ENCODE data around the gene SDHA.
"Not testable (repeated sequence)": the region's sequence is repeated elsewhere in the genome, so short reads cannot be mapped to it uniquely, and the experiment has no call there.

SDHA gene

DNA sequence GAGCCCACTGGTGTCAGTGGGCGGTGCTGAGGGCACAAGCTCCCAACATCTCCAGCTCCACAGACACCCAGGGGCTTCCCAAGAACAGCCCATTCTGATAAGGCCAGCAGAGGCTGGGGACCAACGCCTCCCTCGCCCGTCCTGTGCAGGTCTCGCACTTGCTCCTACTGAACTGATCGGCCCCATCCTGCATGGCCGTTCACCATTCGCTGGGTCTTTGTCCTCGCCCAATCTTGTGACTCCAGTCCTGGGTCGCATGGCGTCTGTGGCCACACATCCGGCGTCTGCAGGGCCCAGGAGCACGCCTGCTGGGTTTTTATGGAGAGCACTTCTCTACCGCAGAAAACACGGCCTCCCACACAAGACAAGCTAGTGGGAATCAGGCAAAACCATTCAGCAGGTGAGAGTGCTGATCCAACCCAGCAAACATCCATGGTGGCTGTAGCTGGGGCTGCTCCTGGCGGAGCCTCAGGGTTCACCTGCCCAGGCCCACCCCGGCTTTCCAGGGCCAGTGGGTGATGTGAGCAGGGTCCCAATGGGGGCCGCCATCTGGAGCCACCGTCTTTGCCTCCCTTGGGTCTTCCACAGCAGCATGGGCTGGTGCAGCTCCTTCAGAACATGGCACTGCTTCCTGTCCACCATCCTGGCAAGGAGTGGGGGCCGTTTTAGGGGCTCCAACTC is 19.5 kb upstream of the SDHA start:
- DNase-seq (ENCODE audit: low read depth in 2 of 2) = no peak

DNA sequence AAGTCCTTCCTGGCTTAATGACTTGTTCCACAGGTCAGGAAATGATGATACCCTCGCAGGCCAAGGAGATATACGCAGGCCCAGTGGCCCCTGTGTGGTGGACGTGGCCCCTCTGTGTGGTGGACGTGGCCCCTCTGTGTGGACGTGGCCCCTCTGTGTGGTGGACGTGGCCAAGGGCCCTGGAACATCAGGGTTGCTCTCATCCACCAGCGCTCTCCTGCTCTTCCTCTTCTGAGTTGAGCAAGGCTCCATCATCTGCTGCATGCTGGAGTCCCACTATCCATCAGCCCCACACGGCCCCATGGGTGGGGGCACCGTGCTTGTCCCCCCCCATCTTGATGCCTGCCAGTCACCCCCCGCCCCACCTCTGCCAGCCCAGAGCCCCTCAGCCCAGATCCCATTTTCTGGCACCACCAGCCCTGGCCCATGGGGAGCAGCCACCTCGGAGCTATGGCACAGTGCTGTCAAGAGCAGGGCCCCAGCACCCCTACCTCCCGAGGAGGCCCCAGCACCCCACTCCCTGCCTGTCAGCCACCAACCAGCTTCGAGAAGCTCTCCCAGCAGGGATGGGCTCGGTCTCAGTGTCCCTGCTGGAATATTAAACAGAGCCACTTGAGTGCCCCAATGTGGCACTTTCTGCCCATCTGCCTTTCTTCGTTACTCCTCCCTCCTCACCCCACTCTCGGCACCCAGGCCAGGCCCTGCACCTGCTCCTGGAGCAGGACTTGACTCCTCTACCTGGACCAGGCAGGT is 18.7 kb upstream of the SDHA start:
- no peak for DNase-seq (ENCODE audit: low read depth in 2 of 2)

DNA sequence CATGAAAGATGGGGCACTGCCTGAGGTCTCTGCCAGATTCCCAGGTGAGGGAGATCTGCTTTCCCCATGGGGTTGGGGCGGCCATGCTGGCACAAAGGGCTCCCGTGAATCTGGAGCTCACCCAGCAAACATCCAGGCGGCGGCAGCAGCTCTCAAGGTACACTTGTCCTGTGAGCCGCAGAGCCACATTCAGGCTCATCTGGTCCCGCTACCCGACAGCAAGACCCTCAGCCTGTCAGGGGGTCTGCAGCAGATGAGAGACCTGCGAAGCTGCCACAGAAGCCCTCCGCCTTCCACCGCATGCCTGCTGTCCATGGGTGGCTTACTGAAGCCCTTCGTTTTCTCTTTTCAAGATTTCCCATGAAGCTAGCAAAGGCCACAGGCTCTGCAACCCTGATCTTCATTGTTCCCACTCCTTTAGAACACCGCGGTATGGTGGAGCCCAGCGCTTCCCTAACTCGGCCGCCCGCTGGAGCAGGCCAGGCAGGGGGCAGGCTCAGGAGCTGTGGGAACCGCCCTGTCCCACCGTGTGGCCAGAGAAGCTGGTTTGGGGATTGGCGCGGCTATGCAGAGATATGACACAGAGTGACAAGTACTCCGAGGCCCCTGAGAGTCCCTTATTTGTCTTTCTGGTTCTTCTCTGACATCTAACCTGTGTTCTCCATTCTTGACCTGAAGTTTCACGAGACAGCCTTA is 18.0 kb upstream of the SDHA start:
- DNase-seq (ENCODE audit: low read depth in 2 of 2) = no peak

DNA sequence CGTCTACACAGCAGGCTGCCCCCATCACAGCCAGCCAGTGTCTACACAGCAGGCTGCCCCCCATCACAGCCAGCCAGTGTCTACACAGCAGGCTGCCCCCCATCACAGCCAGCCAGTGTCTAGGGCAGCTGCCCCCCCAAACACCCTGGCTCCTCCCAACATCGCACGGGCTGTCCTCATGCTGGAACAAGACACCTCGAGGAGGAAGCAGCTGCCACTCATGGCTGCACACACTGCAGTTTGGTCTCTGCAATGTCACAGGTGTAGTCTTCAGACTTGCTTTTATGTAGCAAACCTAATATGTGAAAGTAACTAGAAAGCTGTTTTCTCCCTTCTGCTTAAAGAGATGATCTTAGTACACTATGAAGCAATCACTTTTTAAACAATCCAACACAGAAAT is 17.1 kb upstream of the SDHA start:
- no peak for DNase-seq (ENCODE audit: low read depth in 2 of 2)

DNA sequence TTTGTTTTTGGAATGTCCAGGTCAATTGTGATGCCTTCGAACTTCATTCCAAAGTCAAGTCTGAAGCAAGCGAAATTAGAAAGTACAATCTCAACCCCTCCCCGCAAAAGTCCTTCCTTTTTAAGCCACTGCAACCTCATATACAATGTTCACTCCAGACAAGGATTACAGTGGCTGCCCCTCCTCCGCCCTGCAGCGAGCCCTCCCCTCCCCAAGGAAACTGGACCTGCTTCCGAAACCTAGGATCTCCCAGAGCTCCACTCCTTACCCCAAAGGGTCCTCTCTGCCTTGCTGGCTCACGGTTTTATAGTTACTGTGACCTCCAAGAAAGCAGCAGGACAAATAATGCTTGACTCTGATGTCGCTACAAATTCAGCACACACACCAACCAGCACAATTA is 16.4 kb upstream of the SDHA start:
- DNase-seq (ENCODE audit: low read depth in 2 of 2) = no peak

DNA sequence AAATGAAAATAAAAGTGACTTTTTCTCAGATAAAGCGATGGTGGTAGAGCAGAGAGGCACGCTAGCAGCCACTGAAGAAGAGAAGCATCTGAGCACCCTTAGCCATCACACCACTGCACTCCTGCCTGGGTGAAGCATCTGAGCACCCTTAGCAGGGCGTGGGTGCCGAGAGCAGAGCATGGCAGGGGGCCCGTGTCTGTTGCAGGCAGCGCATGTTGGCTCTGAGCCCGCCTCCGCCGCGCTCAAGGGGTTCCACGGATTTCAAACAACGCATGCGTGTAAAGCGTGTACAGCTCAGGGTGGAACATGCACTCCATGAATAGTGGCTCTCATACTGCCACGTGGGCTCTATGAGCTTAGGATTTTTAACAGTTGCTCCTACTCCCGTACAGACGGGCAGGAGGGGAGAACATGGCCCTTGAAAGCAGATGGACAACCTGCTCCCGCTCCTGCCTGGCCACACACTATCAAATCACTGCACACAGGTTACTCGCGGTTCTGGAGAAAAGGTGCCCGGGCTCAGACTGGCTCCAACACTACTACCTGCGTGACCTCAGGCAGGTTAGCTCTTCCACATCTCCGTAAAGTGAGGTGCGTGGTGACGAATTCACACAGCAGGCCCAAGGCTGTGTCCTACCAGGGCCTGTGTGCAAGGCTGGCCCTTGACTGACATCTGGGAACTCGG is 14.7 kb upstream of the SDHA start:
- no peak for DNase-seq (ENCODE audit: low read depth in 2 of 2)

DNA sequence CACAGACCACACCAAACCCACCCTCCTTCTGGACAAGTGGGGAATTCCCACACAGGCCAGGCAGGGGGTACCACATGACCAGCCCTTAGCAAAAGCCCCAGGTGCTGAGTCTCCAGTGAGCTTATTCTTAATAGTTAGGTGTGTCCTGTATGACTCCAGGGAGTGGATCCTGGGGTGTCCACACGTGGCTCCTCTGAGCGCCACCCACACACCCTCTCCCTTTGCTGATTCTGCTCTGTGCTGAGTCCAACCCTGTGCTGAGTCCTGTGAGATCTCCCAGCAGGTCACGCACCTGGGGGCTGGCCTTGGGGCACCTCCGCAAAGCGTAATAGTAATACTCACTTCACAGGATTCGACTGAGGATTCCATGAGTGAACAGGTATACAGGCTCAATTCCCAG is 14.1 kb upstream of the SDHA start:
- no peak for DNase-seq (ENCODE audit: low read depth in 2 of 2)

DNA sequence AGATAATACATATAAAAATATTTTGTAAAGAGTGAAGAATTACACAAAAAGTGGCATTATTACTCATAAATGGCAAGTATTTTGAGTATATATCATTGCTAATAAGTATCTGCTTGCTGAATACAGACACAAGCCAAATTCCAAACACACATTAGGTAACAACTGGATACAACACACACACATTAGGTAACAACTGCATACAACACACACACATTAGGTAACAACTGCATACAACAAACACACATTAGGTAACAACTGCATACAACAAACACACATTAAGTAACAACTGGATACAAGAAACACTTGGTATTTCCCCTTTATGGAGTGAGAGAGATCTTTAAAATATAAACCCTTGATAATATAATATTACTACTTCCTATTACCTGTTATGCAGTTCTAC is 13.7 kb upstream of the SDHA start:
- no peak for DNase-seq (ENCODE audit: low read depth in 2 of 2)

DNA sequence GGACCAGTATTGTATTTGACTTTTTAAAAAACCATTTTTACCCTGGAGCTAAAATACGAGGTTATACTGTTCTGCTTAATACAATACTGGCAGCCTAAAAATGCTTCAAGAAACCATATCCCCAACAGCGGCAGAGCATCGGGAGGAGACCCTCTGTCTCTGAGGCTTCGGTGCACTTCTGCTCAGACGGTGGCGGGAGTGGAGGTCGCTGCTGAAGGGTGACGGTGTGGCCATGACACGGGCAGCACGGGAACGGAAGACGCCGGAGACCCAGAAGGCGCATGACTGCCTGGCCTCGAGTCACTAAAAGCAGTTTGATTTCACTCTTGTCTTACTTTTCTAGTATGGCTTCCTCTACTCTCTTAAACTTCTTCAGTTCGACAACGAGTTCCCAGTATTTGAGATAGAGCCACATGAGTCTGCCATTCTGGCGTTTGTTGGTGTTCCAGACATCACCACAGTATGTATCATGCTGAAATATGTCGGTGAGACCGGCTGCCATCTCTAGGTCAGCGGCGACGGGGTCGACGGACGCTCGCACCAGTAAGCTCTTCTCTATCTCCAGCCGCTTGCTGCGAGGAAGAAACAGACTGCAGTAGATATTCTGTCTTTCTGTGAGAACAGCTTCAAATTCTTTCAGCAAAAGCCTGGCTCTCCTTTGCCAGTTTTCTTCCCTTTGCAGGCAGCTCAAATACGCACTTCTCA is 13.0 kb upstream of the SDHA start:
- DNase-seq (ENCODE audit: low read depth in 2 of 2) = no peak

DNA sequence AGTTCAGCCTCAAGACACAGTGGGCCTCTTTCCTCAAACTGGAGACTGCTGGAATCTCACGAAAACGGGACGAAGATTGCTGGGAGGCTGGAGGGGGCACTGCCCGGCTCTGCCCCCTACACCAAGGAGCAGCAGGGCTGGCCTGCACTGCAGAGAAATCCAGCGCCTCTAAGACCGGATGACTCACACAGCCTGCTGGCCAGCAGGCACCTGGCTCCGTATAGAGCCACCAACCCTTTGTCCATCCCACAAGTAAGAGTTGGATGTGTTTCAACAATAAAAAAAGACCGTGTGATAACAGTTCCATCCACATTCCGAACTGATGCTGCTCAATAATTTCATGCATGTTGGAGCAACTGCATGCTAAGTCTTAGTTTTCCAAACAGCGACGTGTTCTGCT is 11.7 kb upstream of the SDHA start:
- DNase-seq (ENCODE audit: low read depth in 2 of 2) = no peak

DNA sequence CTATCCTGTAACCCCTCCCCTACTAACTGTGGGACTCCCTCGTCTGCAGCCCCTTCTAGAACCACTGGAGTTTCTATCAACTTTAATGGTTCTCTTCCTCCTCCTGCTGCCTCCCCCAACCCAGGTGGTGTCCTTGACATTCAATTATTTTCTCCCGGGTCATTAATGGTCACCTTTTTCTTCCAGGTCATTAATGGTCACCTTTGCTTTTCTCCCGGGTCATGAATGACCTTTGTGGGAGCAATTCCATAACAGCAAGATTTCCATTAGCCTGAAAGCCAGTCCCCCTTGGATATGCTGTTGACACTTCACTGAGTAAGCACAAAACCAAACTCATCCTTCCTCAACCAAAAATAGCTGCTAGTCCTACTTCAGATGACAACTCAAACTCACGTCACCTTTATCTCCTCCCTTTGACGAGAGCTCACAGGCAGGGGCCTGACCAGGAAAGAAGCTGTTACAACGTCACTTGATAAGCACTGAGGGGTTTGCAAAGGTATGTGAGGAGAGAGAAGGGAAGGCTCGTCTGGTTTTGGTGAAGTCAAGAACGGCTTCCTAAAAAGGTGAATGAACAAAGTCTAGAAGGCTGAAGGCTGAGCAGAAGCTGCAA is 11.1 kb upstream of the SDHA start:
- no peak for DNase-seq (ENCODE audit: low read depth in 2 of 2)

DNA sequence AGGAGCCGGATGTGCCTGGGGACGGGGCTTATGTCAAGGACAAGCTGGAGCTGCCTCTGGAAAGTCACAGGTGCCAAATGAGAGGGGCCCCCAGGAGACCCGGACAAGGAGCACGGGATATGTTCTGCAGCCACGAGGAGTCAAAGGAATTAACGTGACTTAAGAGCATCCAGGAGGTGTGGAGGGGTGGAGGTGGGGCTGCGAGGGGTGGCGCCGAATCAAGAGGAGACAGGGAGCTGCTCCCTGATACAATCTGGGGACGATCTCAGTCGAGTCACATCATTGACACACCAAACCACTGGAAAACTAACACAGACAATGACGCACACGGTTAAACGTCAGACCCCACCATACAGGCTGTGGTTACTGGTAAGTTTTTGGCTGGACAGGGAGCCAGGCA is 10.5 kb upstream of the SDHA start:
- DNase-seq (ENCODE audit: low read depth in 2 of 2) = no peak

DNA sequence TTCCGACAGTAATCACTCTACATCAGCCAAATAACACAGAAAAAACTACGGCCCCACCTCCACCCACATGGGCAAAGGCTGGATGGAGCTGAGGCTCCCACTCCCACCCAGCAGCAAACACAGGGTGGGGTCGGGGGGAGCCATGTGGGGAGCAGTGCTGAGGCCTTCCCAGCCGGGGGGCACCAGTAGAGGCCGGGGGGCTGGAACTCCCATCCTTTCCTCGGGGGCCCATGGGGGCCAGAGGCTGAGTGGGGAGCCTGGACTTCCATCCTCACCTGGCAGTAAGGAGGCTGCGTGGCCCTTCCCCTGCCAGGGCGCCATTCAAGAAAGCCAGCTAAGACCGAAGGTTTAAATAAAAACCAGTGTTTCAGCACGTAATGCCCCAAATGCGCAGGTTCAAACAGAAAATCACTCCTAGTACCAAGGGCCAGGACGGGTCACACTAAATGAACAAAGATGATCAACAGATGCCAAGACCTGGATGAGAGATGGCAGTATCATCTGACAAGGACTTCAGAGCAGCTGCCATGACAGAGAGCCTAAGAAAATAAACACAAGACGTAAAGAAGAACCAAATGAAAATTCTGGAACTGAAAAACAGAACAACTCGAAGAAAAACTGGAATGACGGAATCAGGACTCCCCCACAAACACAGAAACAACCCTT is 9.5 kb upstream of the SDHA start:
- DNase-seq (ENCODE audit: low read depth in 2 of 2) = no peak

DNA sequence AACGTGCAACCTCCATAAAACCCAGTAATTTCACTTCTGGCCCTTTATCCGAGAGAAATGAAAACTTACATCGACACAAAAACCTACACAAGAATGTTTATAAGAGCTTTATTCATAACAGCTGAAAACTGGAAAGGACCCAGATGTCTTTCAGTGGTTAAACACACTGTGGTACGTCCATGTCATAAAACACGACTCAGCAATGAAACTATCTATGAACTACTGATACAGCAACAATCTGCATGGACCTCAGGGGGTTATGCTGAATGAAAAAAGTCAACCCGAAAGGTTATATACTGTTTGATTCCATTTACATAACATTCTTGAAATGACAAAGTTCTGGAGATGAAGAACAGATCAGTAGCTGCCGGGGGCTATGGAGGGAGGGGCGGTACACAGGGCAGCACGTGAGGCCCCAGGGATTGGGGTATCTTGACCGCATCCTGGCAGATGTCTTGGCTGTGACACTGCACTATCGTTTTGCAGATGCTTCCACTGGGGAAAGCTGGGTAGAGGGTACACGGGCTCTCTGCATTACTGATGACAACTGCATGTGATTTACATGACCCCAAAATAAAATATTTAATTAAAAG is 4.2 kb upstream of the SDHA start:
- no peak for DNase-seq (ENCODE audit: low read depth in 2 of 2)

DNA sequence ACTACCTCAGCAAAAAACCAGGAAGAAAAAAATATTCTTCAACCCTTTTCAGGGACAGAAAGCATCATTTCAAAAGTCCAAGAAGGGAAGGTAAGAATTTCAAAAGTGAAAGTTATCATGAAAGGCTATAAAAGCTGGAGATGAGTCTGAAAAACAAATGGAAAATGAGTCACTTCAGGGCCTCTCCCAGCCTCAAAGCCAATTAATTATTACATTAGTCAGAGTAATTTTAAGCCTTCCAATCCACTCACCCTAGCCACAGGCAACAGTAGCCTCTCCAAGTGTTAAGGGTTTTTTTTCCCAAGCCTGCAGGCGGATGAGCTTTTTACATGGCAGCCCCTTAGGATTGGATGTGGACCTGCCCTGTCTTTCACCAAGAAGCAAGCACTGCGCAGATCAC is 2.9 kb upstream of the SDHA start:
- DNase-seq (ENCODE audit: low read depth in 2 of 2) = not testable (repeated sequence)

DNA sequence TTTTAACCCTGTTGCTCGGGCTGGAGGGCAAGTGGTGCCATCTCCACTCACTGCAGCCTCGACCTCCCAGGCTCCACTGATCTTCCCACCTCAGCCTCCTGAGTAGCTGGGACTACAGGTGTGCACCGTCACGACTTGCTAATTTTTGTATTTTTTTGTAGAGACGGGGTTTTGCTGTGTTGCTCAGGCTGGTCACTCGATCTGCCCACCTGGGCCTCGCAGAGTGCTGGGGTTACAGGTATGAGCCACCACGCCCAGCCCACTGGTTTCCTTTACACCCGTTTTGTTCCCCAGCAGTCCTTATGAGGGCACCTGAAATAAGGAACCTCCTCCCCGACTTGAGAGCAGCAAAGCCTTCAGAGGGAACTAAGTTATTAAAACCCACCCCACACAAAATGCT is 2.0 kb upstream of the SDHA start:
- DNase-seq (ENCODE audit: low read depth in 2 of 2) = not testable (repeated sequence)

DNA sequence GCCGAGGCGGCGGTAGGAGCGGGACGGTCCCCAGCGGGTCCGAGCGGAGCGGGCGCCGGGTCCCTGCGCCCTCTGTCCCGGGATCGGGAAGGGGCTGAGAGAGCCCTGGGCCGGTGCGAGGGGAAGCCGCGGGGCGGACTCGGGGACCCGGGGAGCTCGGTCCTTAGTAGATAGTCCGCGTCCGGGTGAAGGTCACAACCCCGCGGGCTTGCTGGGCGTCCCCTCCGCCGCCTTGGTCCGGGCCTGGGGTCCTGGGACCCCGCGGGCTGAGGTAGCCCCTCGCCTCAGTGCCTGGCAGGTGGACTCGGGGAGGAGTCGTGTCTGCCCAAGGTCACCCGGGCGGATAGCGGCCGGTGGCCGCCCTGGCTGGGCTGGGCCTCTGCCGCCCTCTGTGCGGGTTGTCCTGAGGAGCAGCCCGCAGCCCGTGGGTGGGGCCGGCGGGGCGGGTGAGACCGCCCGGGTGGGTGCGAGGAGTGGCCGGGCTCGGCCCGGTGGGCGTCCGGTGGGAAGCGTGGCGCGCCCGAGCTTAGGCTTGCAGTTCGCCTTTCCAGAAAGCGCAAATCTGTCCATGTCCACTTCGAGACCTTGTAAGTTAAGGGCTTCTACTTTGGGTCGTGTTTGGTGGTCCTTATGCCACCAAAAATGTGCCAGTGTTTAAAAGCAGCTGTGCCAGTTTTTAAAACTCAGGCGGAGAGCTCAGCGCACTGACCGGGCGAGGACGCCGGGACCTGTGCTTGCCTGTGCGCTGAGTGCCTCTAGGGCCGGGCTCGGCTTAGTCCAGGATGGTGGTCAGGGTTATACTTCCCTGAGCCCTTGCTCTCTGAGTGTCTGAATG is 554 bp downstream of the SDHA start:
- peak in 1 of 2 donors; percentile 21 for DNase-seq (ENCODE audit: low read depth in 2 of 2)

DNA sequence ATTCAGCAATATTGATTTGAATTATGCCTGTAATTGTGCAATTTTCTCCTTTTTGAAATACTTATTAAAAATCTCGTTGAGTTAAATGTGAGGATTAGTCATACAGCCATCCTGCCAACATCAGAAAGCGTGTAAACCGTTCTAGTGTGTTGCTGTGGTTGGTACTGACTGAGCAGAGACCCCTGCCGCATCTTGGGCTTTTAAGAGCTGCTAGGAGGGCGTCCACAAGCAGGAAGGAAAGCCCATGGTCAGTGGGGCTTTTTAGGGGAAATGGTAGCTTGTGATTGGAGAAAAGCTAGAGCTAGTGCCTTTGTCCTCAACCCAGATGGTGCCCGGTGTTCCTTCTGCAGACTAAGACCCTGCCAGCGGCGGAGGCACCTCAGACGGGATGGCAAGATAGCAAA is 1.3 kb downstream of the SDHA start:
- DNase-seq (ENCODE audit: low read depth in 2 of 2) = no peak

DNA sequence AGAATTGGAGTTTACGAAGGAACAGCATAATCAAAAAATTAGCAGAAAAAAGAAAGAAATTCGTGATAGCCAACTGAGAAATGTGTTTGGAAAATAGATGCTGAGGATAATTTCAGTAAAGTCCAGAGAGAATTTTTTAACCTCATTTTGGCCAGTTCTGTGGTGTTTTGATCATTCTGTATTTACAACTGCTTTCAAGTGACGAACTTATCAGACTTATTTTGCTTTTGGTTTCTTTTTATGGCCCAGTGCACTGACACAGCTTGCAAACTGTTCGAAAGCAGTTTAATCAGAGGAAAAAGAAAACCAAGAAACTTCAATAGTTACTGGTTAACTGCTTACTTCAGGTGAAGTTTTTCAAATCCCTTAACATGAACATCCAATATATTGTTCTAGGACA is 1.9 kb downstream of the SDHA start:
- DNase-seq (ENCODE audit: low read depth in 2 of 2) = no peak
